Gastrocnemius medialis (tissue), 4 donors: ENCODE results near the gene DDAH1.

ENCODE experiments used
- POLR2A ChIP-seq, 2 donors: fragments of 450-650 bp; IDR thresholded peaks; one replicate each; pipeline ENCODE4 v1.6.1; 2017; ENCODE audit warnings: antibody characterized with exemption in 2 of 2, mild to moderate bottlenecking in 2 of 2, moderate library complexity in 2 of 2
- TF ChIP-seq, protein P1 (sequence below), 5 experiments: fragments of 450-650 bp in 3 of 5; fragments of 200-600 bp in 2 of 5; sonication (generic) in 2 of 5; IDR thresholded peaks in 4 of 5; conservative IDR thresholded peaks in 1 of 5; 1 replicate in 4 of 5; 2 replicates in 1 of 5; pipeline ENCODE4 v1.5.1; 2016 to 2019; ENCODE audit warnings: antibody characterized with exemption in 5 of 5, mild to moderate bottlenecking in 3 of 5, moderate library complexity in 3 of 5

GRCh38 chr1:85386068-85386722, 78.8 kb downstream of the DDAH1 start:
- TF ChIP-seq, protein P1, sequence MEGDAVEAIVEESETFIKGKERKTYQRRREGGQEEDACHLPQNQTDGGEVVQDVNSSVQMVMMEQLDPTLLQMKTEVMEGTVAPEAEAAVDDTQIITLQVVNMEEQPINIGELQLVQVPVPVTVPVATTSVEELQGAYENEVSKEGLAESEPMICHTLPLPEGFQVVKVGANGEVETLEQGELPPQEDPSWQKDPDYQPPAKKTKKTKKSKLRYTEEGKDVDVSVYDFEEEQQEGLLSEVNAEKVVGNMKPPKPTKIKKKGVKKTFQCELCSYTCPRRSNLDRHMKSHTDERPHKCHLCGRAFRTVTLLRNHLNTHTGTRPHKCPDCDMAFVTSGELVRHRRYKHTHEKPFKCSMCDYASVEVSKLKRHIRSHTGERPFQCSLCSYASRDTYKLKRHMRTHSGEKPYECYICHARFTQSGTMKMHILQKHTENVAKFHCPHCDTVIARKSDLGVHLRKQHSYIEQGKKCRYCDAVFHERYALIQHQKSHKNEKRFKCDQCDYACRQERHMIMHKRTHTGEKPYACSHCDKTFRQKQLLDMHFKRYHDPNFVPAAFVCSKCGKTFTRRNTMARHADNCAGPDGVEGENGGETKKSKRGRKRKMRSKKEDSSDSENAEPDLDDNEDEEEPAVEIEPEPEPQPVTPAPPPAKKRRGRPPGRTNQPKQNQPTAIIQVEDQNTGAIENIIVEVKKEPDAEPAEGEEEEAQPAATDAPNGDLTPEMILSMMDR (IDR thresholded peaks at IDR 0.05 in 4 of 5, conservative IDR thresholded peaks at IDR 0.05 in 1 of 5): no peak
- no peak for TF ChIP-seq POLR2A (IDR thresholded peaks at IDR 0.05)
